C4-2B (cell line): ENCODE results near the gene MKS1.

Experiments used
- H3K27ac ChIP-seq: fragments of 450-650 bp; 2 replicates; pipeline ENCODE4 v1.5.1; 2017
- ZFX ChIP-seq: fragments of 450-650 bp; IDR thresholded peaks from 2 replicates; pipeline ENCODE4 v1.6.1; 2017
- TF ChIP-seq, protein P1 (sequence below): fragments of 450-650 bp; conservative IDR thresholded peaks from 2 replicates; pipeline ENCODE4 v1.5.1; 2017; ENCODE audit warnings: mild to moderate bottlenecking

Gene MKS1

DNA sequence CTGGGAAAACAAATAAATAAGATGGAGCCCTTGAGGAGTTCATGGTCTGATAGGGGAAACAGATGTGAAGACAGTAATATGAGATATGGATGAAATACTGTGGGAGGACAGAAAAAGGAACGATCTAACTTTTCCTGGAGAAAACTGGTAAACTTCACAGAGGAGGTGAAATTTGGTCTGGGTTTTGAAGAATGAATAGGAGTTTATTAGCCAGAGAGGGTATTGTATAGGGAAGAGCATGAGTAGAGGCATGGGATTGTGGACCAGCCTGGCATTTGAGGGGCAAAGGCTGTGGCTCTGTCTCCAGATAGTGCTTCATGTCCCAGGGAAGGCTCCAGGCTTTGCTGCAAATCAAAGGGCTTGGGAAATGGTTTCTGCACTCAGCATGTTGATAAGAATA, 20.9 kb upstream of the MKS1 start:
- no peak overlapping the region for H3K27ac ChIP-seq
- TF ChIP-seq ZFX = no peak
- TF ChIP-seq, protein P1, sequence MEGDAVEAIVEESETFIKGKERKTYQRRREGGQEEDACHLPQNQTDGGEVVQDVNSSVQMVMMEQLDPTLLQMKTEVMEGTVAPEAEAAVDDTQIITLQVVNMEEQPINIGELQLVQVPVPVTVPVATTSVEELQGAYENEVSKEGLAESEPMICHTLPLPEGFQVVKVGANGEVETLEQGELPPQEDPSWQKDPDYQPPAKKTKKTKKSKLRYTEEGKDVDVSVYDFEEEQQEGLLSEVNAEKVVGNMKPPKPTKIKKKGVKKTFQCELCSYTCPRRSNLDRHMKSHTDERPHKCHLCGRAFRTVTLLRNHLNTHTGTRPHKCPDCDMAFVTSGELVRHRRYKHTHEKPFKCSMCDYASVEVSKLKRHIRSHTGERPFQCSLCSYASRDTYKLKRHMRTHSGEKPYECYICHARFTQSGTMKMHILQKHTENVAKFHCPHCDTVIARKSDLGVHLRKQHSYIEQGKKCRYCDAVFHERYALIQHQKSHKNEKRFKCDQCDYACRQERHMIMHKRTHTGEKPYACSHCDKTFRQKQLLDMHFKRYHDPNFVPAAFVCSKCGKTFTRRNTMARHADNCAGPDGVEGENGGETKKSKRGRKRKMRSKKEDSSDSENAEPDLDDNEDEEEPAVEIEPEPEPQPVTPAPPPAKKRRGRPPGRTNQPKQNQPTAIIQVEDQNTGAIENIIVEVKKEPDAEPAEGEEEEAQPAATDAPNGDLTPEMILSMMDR = no peak

DNA sequence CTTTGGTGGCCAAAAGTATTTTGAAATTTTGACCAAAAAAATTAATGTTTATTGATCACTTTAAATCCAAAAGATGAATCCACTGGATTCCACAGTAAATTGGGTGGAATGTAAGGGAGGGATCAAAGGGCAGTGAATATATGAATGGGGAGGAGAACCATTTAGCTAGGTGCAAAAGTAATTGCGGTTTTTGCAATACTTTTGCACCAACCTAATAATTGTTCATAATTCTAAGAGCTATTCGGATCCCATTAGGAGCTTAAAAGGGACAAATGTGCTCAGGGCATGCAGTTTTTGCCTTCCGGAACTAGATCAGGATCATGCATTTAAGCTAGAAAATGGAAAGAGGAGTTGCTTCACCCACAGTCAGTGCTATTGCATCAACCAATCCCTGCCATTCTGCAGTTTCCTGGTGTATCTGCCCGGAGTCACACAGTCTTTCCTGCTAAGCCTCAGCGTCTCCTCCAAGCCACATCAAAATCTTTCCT, 19.1 kb upstream of the MKS1 start, which contains the start of gene LPO:
Gene LPO (plus strand): TSS at position 438 of the 488 bp plus-strand sequence. CDS start 4,396 bp downstream, outside the sequence.
- no peak within 1 kb of the TSS for H3K27ac ChIP-seq
- TF ChIP-seq, protein P1 = no peak
- no peak for TF ChIP-seq ZFX

DNA sequence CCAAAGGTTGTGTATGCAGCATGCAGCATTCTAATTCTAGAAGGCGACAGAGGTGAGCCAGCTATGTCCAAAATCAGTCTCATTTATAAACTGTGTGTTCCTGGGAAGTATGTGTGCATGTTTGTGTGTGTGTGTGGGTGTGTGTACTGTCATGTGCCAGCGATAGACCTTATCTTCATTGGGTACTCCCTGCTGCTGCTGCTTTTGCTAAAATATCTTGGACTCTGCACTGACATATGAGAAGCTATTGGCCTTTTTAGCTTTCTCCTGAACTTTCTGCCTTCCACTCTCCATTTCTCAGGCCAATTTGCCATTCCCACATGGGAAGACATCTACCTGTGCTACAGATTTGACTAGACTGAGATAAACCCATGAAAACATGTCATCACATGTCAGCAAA, 17.3 kb upstream of the MKS1 start:
- no peak for TF ChIP-seq ZFX
- TF ChIP-seq, protein P1 = no peak
- H3K27ac ChIP-seq = no peak overlapping the region

DNA sequence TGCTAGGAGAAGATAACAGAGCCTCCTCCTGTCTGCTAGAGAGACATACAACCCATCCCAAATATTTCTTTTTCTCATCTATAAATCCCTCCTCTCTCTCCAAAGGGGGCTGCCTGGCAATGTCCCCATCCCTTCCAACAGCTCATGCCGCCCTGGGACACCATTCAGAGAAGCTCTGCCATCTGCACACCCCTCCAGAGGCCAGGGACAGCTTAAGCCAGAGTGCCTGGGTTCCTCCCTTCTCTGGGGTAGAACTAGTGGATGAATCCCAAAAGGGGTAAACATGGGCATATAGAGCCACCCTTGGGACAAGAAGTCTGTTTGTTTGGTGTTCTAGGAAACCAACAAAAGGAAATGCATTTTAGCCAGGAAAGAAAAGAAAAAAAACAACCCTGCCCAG, 16.8 kb upstream of the MKS1 start:
- no peak overlapping the region for H3K27ac ChIP-seq
- TF ChIP-seq, protein P1 = no peak
- TF ChIP-seq ZFX = no peak

DNA sequence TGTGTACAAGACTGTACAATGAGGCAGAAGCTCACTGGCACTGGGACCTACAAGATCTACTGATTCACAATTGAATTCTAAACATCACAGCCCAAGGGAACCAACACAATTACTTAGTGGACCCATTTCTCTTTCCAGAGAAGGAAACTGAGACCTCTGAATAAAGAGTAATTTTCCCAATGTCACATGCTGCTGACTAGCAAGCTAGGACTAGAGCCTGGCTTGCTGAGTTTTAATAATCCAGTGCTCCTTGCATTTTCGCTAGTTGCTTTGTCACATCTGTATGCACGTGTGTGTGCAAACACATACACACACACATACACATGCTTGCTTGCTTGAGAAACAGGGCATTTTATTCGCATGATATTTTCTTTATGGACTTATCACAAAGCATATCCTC, 15.5 kb upstream of the MKS1 start:
- TF ChIP-seq, protein P1 = no peak
- no peak for TF ChIP-seq ZFX
- H3K27ac ChIP-seq = no peak overlapping the region

DNA sequence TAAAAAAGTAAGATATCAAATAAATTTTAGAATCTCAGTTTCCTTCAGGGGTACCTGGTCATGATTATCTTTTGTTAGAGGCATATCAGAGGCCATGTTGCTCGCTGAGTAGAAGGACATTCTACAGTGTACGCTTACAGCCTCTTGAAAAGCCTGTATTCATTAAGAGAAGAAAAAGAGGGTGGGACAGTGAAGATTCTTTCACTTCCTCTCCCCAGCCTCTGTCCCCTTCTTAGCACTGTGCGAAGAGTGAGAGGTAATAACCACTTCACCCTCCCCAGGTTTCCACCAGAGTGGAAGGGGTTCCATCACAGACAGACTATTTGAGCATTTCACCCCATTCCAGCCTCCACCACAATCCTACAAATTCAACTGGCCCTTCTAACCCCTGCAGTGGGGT, 14.5 kb upstream of the MKS1 start:
- no peak for TF ChIP-seq ZFX
- TF ChIP-seq, protein P1 = no peak
- no peak overlapping the region for H3K27ac ChIP-seq

DNA sequence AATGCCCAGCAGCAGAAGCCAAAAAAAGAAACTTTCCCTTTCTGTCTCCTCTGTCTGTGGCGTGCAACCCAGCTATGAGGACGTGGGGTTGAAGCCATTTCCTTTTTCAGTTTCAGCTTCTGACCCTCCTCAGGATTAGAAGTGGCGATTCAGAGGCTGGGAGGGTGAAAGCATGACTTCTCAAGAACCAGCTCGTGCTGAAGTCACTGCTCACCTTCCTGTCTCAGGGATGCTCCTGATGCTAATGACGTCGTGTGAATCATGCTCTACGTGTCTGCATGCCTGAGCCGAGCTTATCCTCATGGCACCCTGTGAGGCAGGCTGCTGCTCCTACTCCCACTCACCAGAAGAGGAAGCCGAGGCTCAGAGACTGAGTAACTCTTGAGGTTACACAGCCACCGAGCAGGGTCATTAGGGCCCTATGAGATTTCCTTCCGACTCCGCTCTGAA, 13.7 kb upstream of the MKS1 start:
- TF ChIP-seq ZFX = no peak
- TF ChIP-seq, protein P1 = no peak
- no peak overlapping the region for H3K27ac ChIP-seq
